ENCODE data around the gene HOXA3.

The HOXA3 gene

DNA sequence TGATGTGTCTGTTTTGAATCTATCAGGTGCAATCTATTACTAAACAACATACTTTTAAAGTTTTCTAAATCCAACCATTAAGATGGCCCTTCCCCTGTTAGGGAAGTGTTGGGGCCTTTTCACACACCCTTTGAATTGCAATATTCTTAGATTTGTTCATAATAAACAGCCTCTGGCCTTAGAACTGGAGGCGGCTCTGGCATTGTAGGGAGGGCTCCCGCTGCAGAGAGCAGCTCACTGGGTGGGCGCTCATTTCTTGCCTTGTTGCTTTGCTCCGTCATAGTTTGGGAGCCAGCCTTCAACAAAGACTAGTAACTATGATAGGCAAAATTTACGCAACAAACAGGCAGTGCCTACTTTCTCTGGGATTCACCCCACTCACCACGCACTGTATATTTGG, 26.0 kb upstream of the HOXA3 start:
- H3K27ac ChIP-seq: no peak overlapping the region
- no peak for TF ChIP-seq CTCF (conservative IDR thresholded peaks at IDR 0.05)
- no peak for TF ChIP-seq ZFX (IDR thresholded peaks at IDR 0.05)

DNA sequence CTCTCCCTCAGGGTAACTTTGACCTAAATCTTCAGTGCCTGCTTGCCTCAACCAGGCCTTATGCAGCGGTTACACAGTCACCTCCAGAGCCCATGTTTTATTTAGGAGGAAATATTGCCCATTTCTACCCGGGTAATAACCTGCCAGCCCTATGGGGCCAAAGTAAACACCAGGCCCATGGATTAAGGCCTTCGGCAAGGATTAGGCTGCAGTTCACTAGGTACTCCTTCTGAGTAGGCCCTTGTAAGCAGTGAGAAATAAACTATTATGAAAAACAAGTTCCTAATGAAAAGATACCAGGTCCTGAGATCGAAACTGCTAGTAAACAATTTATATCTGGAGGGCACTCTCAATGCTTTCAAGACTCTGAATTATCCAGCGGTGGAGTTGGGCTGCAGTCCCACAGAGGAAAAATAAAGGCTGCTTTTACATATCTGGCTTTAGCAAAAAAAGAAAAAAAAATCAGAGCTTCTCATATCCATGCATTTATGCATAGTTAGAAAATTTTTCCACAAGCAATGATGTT, 25.5 kb upstream of the HOXA3 start:
- TF ChIP-seq CTCF (conservative IDR thresholded peaks at IDR 0.05): no peak
- TF ChIP-seq ZFX (IDR thresholded peaks at IDR 0.05): no peak
- H3K27ac ChIP-seq: no peak overlapping the region

- TF ChIP-seq CTCF (conservative IDR thresholded peaks at IDR 0.05) (no peak), ZFX (IDR thresholded peaks at IDR 0.05) (no peak)
- no peak overlapping the region for H3K27ac ChIP-seq
Observed at GRCh38 chr7:27176962-27177794, 24.8 kb upstream of the HOXA3 start.

DNA sequence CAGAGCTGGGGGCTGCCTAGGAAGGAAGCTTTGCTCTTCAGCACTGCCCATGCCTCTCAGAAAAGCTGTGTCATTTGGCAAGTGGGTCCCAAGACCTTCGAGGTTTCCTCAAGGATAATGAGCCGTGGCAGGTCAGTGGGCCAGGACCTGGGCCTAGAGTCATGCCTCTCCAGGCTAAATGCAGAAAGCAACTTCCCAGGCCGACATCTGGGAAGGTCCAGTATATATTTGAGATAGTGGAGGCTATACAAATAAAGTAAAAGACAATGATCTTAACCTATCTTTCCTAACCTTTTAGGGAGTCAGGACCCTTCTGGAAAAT, 24.1 kb upstream of the HOXA3 start:
- peak overlapping the region; percentile 98; the same call in 1 of the 2 replicates for H3K27ac ChIP-seq
- TF ChIP-seq ZFX (IDR thresholded peaks at IDR 0.05) (no peak), CTCF (conservative IDR thresholded peaks at IDR 0.05) (no peak)

- peak overlapping the region; percentile 98 for H3K27ac ChIP-seq
- TF ChIP-seq CTCF (conservative IDR thresholded peaks at IDR 0.05): no peak
- TF ChIP-seq ZFX (IDR thresholded peaks at IDR 0.05): no peak
Observed at GRCh38 chr7:27175626-27176523, 23.5 kb upstream of the HOXA3 start.

- H3K27ac ChIP-seq: peak overlapping the region; percentile 98
- no peak for TF ChIP-seq ZFX (IDR thresholded peaks at IDR 0.05)
- no peak for TF ChIP-seq CTCF (conservative IDR thresholded peaks at IDR 0.05)
Observed at GRCh38 chr7:27174874-27175625, 22.7 kb upstream of the HOXA3 start.
